HUES64 (cell line): Measurements from ENCODE around the gene ZNF227.
A peak's percentile ranks its signal among the peaks of the same experiment; 100 is the strongest.
"Not testable (repeated sequence)": the region's sequence is repeated elsewhere in the genome, so short reads cannot be mapped to it uniquely, and the experiment has no call there.

Experiments used
- H3K27ac ChIP-seq: 2 replicates; pipeline ENCODE4 v1.7.0; 2013; ENCODE audit warnings: low read depth, low read length, inconsistent platforms
- H3K27me3 ChIP-seq: 2 replicates; pipeline ENCODE4 v1.6.1; 2013; ENCODE audit warnings: mild to moderate bottlenecking, low read length; ENCODE audit not compliant: insufficient read depth
- H3K36me3 ChIP-seq: 2 replicates; pipeline ENCODE4 v1.6.1; 2013; ENCODE audit warnings: mild to moderate bottlenecking, low read length; ENCODE audit not compliant: insufficient read depth
- H3K4me1 ChIP-seq: 2 replicates; pipeline ENCODE4 v1.6.1; 2013; ENCODE audit warnings: mild to moderate bottlenecking, low read length, moderate library complexity; ENCODE audit not compliant: insufficient read depth
- H3K4me3 ChIP-seq: 2 replicates; pipeline ENCODE4 v1.5.1; 2013; ENCODE audit warnings: mild to moderate bottlenecking, low read length, moderate library complexity
- H3K9ac ChIP-seq: 2 replicates; pipeline ENCODE4 v1.6.1; 2013; ENCODE audit warnings: mild to moderate bottlenecking, low read depth, low read length
- H3K9me3 ChIP-seq: 2 replicates; pipeline ENCODE4 v1.6.1; 2013; ENCODE audit warnings: low read depth, low read length; ENCODE audit not compliant: insufficient read depth
- WGBS: fragments of 150-250, 120-280 bp; methylation state at CpG from one replicate; pipeline ENCODE4 v1.1.7; 2013; ENCODE audit warnings: missing lambda C conversion rate; 5-methylcytosine and 5-hydroxymethylcytosine counted together

Gene ZNF227

DNA sequence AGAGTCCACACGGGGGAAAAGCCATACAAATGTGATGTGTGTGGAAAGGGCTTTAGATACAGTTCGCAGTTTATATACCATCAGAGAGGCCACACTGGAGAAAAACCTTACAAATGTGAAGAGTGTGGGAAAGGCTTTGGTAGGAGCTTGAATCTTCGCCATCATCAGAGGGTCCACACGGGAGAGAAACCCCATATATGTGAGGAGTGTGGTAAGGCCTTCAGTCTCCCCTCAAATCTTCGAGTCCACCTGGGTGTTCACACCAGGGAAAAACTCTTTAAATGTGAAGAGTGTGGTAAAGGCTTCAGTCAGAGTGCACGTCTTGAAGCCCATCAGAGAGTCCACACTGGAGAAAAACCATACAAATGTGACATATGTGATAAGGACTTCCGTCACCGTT is 24.1 kb downstream of the ZNF227 start:
- H3K36me3 ChIP-seq, result peaks cover 68% of the 10 kb centered on the region
- WGBS, result 96% methylated on average over 8 of the region's 8 CpGs
- H3K9ac ChIP-seq, result no peak overlapping the region
- no peak overlapping the region for H3K27ac ChIP-seq
- no peaks in the 10 kb centered on the region for H3K27me3 ChIP-seq
- no peaks in the 10 kb centered on the region for H3K4me1 ChIP-seq
- no peak overlapping the region for H3K4me3 ChIP-seq
- H3K9me3 ChIP-seq, result peaks cover 27% of the 10 kb centered on the region

DNA sequence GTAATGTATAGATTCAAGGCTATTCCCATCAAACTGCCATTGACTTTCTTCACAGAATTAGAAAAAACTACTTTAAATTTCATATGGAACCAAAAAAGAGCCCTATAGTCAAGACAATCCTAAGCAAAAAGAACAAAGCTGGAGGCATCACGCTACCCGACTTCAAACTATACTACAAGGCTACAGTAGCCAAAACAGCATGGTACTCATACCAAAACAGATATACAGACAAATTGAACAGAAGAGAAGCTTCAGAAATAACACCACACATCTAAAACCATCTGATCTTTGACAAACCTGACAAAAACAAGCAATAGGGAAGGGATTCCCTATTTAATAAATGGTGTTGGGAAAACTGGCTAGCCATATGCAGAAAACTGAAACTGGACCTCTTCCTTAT is 40.0 kb downstream of the ZNF227 start:
- not testable (repeated sequence) for H3K27ac ChIP-seq, H3K36me3 ChIP-seq, H3K27me3 ChIP-seq, H3K9ac ChIP-seq, H3K4me1 ChIP-seq, H3K4me3 ChIP-seq
- H3K9me3 ChIP-seq, result peaks cover 75% of the 10 kb centered on the region
- 98% methylated on average over 2 of the region's 2 CpGs for WGBS

DNA sequence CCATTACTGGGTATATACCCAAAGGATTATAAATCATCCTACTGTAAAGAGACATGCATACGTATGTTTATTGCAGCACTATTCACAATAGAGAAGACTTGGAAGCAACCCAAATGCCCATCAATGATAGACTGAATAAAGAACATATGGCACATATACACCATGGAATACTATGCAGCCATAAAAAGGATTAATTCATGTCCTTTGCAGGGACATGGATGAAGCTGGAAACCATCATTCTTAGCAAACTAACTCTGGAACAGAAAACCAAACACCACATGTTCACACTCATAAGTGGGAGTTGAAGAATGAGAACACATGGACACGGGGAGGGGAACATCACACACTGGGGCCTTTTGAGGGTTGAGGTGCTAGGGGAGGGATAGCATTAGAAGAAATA is 41.1 kb downstream of the ZNF227 start:
- not testable (repeated sequence) for H3K4me1 ChIP-seq, H3K27ac ChIP-seq, H3K4me3 ChIP-seq, H3K27me3 ChIP-seq, H3K9ac ChIP-seq, H3K36me3 ChIP-seq
- WGBS, result 100% methylated on average over 2 of the region's 2 CpGs
- H3K9me3 ChIP-seq, result peaks cover 64% of the 10 kb centered on the region

DNA sequence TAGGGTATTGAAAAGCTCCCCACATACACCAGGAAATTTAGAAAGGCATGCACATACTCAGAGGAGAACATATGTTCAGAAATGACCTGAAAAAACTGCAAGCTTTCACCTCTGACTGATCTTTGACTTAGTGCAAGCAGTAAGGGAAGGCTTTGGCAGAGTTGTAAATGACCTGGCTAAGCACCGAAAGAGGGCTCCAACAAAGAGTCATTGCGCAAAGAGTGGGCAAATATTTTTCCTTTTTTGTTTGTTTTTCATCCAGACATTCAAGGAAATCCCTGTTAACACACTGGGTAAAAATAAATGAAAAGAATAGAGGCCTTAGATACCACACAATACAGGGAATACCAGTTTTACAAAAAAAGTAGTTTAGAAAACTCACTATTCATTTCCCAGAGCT is 42.2 kb downstream of the ZNF227 start:
- H3K9me3 ChIP-seq, result peaks cover 53% of the 10 kb centered on the region
- no peak overlapping the region for H3K27ac ChIP-seq
- WGBS, result 100% methylated on average over 2 of the region's 2 CpGs

DNA sequence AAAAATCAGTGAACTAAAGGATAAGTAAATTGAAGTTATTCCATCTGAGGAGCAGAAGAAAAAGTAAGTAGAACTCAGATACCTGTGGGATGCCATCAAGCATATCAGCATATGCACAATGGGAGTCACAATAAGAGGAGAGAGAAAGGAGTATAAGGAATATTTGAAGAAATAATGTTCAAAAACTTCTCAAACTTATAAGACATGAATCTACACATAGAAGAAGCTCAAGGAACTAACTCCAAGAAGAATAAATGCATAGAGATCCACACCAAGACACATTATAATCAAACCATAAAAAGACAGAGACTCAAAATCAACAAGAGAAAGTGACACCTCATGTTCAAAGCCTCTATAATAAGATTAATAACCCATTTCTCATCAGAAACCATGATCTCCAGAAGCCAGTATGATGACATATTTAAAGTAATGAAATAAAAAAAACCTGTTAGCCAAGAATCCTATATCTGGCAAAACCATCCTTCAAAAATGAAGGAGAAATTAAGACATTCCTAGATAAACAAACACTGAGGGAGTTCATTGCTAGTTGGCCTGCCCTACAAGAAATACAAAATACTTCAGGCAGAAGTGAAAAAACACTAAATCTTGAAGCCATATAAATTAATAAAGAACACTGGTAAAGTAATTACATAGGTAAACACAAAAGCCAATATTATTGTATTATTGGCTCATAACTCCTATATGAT is 43.5 kb downstream of the ZNF227 start:
- H3K27me3 ChIP-seq, result no peaks in the 10 kb centered on the region
- H3K4me1 ChIP-seq, result peaks cover 3% of the 10 kb centered on the region; the same call in 1 of the 2 replicates
- H3K4me3 ChIP-seq, result no peak overlapping the region
- H3K36me3 ChIP-seq, result no peaks in the 10 kb centered on the region
- H3K9ac ChIP-seq, result no peak overlapping the region
- peaks cover 44% of the 10 kb centered on the region for H3K9me3 ChIP-seq
- no peak overlapping the region for H3K27ac ChIP-seq

More for the DNA sequence above, 42.2 kb downstream of the ZNF227 start:
- H3K27me3 ChIP-seq, result no peaks in the 10 kb centered on the region
- no peaks in the 10 kb centered on the region for H3K36me3 ChIP-seq
- no peaks in the 10 kb centered on the region for H3K4me1 ChIP-seq
- no peak overlapping the region for H3K4me3 ChIP-seq
- no peak overlapping the region for H3K9ac ChIP-seq

DNA sequence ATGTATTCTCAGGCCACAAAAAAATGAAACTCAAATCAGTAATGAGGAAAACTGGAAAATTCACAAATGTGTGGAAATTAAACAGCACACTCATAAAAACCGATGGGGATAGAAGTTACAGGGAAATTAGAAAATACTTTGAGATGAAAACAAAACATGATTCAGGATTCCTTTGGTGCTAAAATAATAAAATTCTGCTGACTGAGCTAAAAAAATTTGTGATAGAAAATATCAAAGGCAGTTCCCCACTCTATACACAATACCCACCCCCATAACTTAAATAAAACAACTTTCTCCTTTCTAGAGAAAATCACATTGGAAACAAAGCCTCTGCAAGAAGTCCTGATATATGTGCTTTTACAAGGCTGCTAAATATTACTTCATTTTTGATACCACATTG is 45.8 kb downstream of the ZNF227 start:
- Histone ChIP-seq H3K9me3 (peaks cover 37% of the 10 kb centered on the region), H3K4me1 (peaks cover 3% of the 10 kb centered on the region; the same call in 1 of the 2 replicates), H3K9ac (no peak overlapping the region), H3K27ac (no peak overlapping the region), H3K27me3 (no peaks in the 10 kb centered on the region), H3K36me3 (no peaks in the 10 kb centered on the region), H3K4me3 (no peak overlapping the region)
- WGBS, result 100% methylated on average over 1 of the region's 1 CpG

DNA sequence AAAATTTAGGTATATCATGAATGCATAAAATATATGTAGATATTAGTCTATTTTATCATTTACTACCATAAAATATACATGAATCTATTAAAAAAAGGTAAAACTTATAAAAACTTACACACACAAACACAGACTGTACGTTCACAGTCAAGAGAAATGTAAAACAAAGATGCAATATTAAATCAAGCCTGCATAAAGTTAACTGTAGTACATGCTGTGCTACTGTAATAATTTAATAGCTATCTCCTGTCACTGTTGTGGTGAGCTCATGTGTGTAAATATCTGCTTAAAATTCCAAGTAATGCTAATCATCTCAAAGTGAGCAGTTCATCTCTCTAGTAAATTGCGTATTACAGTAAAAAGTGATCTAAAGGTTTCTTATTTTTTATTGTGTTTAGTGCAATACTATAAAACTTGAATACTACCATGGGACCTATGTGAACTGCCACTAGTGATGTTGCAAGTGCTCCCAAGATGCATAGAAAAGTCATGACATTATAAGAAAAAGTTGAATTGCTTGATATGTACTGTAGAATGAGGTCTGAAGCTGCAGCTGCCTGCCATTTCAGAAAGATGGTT is 46.6 kb downstream of the ZNF227 start:
- Histone ChIP-seq H3K4me1 (peaks cover 3% of the 10 kb centered on the region; the same call in 1 of the 2 replicates), H3K27ac (no peak overlapping the region), H3K9me3 (peaks cover 29% of the 10 kb centered on the region), H3K9ac (no peak overlapping the region), H3K36me3 (no peaks in the 10 kb centered on the region), H3K4me3 (peak overlapping the region; percentile 79; the same call in 1 of the 2 replicates), H3K27me3 (no peaks in the 10 kb centered on the region)
- no CpG with 5 or more reads among the region's 2 CpGs for WGBS

DNA sequence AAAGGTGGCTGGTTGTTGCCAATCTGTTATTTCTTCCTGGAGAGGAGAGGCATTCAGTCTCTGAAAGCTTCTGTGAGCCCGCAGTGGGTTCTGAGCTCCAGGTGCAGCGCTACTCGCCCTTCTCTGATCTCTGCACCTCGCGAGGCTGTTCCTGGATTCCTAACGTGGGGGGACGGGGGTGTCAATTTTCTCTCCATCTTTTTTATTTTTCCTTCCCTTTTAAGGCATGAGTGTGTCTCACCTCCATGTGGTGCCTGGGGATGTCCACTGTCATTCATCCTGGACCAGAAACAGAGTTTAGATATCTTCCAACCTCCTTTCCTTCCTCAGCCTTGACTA is 48.0 kb downstream of the ZNF227 start:
- H3K36me3 ChIP-seq, result no peaks in the 10 kb centered on the region
- H3K27me3 ChIP-seq, result no peaks in the 10 kb centered on the region
- H3K27ac ChIP-seq, result no peak overlapping the region
- peaks cover 15% of the 10 kb centered on the region for H3K9me3 ChIP-seq
- WGBS, result 68% methylated on average over 7 of the region's 7 CpGs
- H3K9ac ChIP-seq, result peak overlapping the region; percentile 55
- H3K4me3 ChIP-seq, result peak overlapping the region; percentile 79
- H3K4me1 ChIP-seq, result peaks cover 3% of the 10 kb centered on the region; the same call in 1 of the 2 replicates

DNA sequence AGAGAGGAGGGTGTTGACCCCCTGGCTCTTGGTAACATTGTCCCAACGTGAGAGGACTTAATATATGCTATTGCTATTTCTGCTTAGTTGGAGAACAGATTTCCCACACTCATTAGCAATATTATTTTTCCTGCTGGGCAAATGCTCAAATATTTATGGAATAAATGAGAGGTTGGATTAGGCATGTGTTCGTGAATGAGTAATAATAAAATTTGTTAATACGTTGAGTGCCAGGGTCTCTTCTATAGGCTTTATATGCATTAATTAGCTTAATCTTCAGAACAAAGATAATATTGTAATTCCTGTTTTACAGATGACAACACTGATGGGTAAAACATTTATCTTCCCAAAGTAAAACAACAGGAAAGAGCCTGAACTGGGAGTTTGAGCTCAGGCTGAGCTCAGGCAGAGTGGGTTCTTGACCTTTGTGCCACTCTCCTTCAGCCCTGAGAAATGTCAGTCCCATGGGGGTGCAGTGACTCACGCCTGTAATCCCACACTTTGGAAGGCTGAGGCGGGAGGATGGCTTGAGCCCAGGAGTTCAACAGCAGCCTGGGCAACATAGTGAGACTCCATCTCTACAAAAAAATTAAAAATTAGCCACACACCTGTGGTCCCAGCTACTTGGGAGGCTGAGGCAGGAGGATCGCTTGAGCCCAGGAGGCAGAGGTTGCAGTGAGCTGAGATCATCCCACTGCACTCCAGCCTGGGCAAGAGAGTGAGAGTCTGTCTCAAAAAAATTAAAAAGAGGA is 48.5 kb downstream of the ZNF227 start:
- Histone ChIP-seq H3K4me3 (peak overlapping the region; percentile 79), H3K27ac (no peak overlapping the region)

DNA sequence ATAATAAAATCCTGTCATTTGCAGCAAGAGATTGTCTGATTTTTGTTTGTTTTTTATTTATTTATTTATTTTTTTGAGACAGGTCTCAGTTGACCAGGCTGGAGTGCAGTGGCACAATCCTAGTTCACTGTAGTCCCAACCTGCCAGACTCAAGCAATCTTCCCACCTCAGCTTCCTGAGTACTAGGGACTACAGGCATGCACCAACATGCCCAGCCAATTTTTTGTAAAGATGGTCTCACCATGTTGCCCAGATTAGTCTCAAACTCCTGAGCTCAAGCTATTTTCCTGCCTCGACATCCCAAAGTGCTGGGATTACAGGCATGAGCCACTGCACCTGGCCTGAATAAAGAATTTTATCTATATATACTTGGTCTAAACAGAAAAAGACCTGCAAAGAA is 65.0 kb downstream of the ZNF227 start:
- no peaks in the 10 kb centered on the region for H3K4me1 ChIP-seq
- H3K36me3 ChIP-seq, result peaks cover 13% of the 10 kb centered on the region
- WGBS, result 100% methylated on average over 1 of the region's 1 CpG
- H3K9ac ChIP-seq, result no peak overlapping the region
- no peak overlapping the region for H3K4me3 ChIP-seq
- no peak overlapping the region for H3K27ac ChIP-seq
- H3K9me3 ChIP-seq, result peaks cover 38% of the 10 kb centered on the region; the same call in 1 of the 2 replicates
- H3K27me3 ChIP-seq, result no peaks in the 10 kb centered on the region

More for the DNA sequence above, 48.5 kb downstream of the ZNF227 start:
- Histone ChIP-seq H3K4me1 (peaks cover 3% of the 10 kb centered on the region; the same call in 1 of the 2 replicates), H3K9ac (no peak overlapping the region), H3K9me3 (peaks cover 10% of the 10 kb centered on the region; the same call in 1 of the 2 replicates), H3K36me3 (no peaks in the 10 kb centered on the region), H3K27me3 (no peaks in the 10 kb centered on the region)
- WGBS, result 93% methylated on average over 5 of the region's 6 CpGs

DNA sequence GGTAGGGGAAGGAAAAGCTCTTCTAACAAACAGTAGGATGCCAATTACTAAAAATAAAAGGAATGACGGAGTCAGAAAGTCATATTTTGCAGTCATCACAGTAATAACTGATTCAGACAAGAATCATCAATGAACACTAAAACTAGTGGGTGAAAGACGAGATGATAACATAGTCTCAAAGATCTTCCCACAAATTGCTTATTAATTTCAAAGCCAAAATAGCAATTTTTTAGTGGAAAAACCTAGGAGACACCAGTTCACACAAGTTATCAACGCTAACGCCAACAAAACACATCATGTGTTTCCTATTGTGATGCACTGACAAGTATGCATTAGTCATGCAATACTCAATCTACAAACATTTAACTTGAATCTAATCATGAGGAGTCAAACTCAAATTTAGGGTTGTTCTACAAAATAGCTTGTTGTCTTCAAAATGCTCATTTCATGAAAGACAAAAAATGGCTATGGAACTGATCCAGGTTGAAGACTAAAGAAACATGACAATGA is 65.9 kb downstream of the ZNF227 start:
- Histone ChIP-seq H3K27me3 (no peaks in the 10 kb centered on the region), H3K9ac (no peak overlapping the region), H3K27ac (no peak overlapping the region), H3K9me3 (peaks cover 36% of the 10 kb centered on the region; the same call in 1 of the 2 replicates), H3K4me3 (no peak overlapping the region), H3K36me3 (peaks cover 11% of the 10 kb centered on the region), H3K4me1 (no peaks in the 10 kb centered on the region)
- 85% methylated on average over 4 of the region's 4 CpGs for WGBS
